RWPE2 (cell line): ENCODE measurements around the gene GPX3.

Source experiments
- ATAC-seq: fragments of 200-7000 bp; cut with Tn5 transposase; 3 replicates; pipeline ENCODE4 v1.9.1; 2021; ENCODE audit warnings: low read depth
- DNase-seq: peaks from one replicate; pipeline ENCODE4 v3.0.0-alpha.2; 2020; ENCODE audit warnings: low spot score
- H3K27ac ChIP-seq: fragments of 450-650 bp; 2 replicates; pipeline ENCODE4 v1.5.1; 2017; ENCODE audit warnings: mild to moderate bottlenecking; ENCODE audit not compliant: poor library complexity, severe bottlenecking
- H3K27me3 ChIP-seq: fragments of 250-450 bp; sonication (Bioruptor Pico); 2 replicates; pipeline ENCODE4 v1.5.1; 2021; ENCODE audit warnings: mild to moderate bottlenecking, moderate library complexity; ENCODE audit not compliant: insufficient read depth, poor library complexity, severe bottlenecking
- H3K36me3 ChIP-seq: fragments of 250-450 bp; sonication (Bioruptor Pico); 2 replicates; pipeline ENCODE4 v1.5.1; 2020; ENCODE audit warnings: low read depth, mild to moderate bottlenecking, moderate library complexity
- H3K4me1 ChIP-seq: fragments of 250-450 bp; sonication (Bioruptor Pico); 2 replicates; pipeline ENCODE4 v1.5.1; 2021; ENCODE audit warnings: mild to moderate bottlenecking, moderate library complexity; ENCODE audit not compliant: insufficient read depth, poor library complexity, severe bottlenecking
- H3K4me3 ChIP-seq: fragments of 250-450 bp; sonication (Bioruptor Pico); 2 replicates; pipeline ENCODE4 v1.5.1; 2021; ENCODE audit warnings: mild to moderate bottlenecking, moderate library complexity; ENCODE audit not compliant: severe bottlenecking
- H3K9me3 ChIP-seq: fragments of 250-450 bp; sonication (Bioruptor Pico); 2 replicates; pipeline ENCODE4 v1.5.1; 2021; ENCODE audit warnings: mild to moderate bottlenecking, moderate library complexity; ENCODE audit not compliant: severe bottlenecking
- CTCF ChIP-seq: fragments of 450-650 bp; IDR thresholded peaks from one replicate; pipeline ENCODE4 v1.5.1; 2017; ENCODE audit warnings: mild to moderate bottlenecking, moderate library complexity; ENCODE audit not compliant: poor library complexity, severe bottlenecking

GPX3 gene

GRCh38 chr5:151054709-151055108 is 34.3 kb downstream of the GPX3 start:
- Histone ChIP-seq H3K36me3 (peaks cover 95% of the 10 kb centered on the region), H3K9me3 (no peaks in the 10 kb centered on the region), H3K27me3 (no peaks in the 10 kb centered on the region), H3K27ac (peak overlapping the region; percentile 24), H3K4me1 (no peaks in the 10 kb centered on the region), H3K4me3 (no peak overlapping the region)
- no peak for TF ChIP-seq CTCF
- DNase-seq, result no peak
- ATAC-seq, result peak; percentile 46; the same call in 2 of the 3 replicates

GRCh38 chr5:151055336-151055735 is 34.9 kb downstream of the GPX3 start:
- Histone ChIP-seq H3K4me3 (no peak overlapping the region), H3K27me3 (no peaks in the 10 kb centered on the region), H3K4me1 (no peaks in the 10 kb centered on the region), H3K9me3 (no peaks in the 10 kb centered on the region), H3K27ac (peak overlapping the region; percentile 24), H3K36me3 (peaks cover 95% of the 10 kb centered on the region)
- TF ChIP-seq CTCF, result no peak
- DNase-seq, result no peak
- no peak for ATAC-seq

- ATAC-seq (no peak), DNase-seq (no peak)
- Histone ChIP-seq H3K4me3 (no peak overlapping the region), H3K36me3 (peaks cover 98% of the 10 kb centered on the region), H3K4me1 (no peaks in the 10 kb centered on the region), H3K27ac (no peak overlapping the region), H3K9me3 (no peaks in the 10 kb centered on the region), H3K27me3 (no peaks in the 10 kb centered on the region)
- TF ChIP-seq CTCF, result no peak
Measured at GRCh38 chr5:151056379-151057325, 36.3 kb downstream of the GPX3 start.

GRCh38 chr5:151058301-151058700 is 37.9 kb downstream of the GPX3 start:
- no peaks in the 10 kb centered on the region for H3K9me3 ChIP-seq
- no peak overlapping the region for H3K4me3 ChIP-seq
- H3K27ac ChIP-seq, result no peak overlapping the region
- no peak for TF ChIP-seq CTCF
- H3K27me3 ChIP-seq, result no peaks in the 10 kb centered on the region
- peaks cover 100% of the 10 kb centered on the region for H3K36me3 ChIP-seq
- ATAC-seq, result peak; percentile 24; the same call in 1 of the 3 replicates
- H3K4me1 ChIP-seq, result peaks cover 2% of the 10 kb centered on the region
- no peak for DNase-seq
